ENCODE data around the gene TEX51. TPM values are rescaled to one million over a fixed set of nuclear protein-coding genes. Genes with fewer than 3 reads are reported as not detected.
A peak's percentile ranks its signal among the peaks of the same experiment; 100 is the strongest.

Gene TEX51
- total and polyA plus RNA-seq, 2 donors from 2014 or later = 2.1 TPM; not detected in 1

DNA sequence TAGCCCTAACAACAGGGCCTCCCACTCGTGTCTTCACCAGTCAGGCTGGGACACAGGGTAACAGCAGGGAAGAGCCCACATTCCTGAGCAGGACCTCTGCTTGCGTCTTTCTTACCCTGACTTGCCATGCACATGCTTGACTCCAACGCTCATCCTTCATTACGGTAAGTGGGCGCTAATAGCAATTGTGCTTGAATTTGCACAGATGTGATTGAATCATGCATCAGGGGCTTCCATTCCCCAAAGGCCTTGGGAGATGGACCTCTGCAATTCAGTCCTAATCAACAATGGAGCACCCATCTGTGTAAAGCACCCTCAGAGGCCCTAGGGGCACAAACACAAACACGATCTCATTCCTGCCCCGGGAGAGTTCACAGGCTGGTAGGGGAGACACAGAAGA, 13.5 kb downstream of the TEX51 start:
- FAIRE-seq (no peak), DNase-seq (peak in 1 of 5 donors; percentile 15)
- Histone ChIP-seq H3K4me1 (ENCODE audit: control insufficient read depth in 2 of 3, insufficient read depth in 2 of 3, low read depth in 1 of 3, low read length in 3 of 3) (no peaks in the 10 kb centered on the region), H3K27me3 (ENCODE audit: control insufficient read depth, insufficient read depth, low read length) (no peaks in the 10 kb centered on the region), H3K9ac (ENCODE audit: low read length in 3 of 3) (no peak overlapping the region), H3K27ac (ENCODE audit: low read depth in 2 of 2, low read length in 2 of 2) (no peak overlapping the region), H3K4me3 (ENCODE audit: low read length in 3 of 3) (no peak overlapping the region), H3K36me3 (ENCODE audit: control insufficient read depth in 2 of 3, insufficient read depth in 3 of 3, low read length in 3 of 3) (no peaks in the 10 kb centered on the region), H3K9me3 (ENCODE audit: control insufficient read depth in 2 of 3, insufficient read depth in 1 of 3, low read length in 3 of 3) (no peaks in the 10 kb centered on the region)
- TF ChIP-seq, protein P1, sequence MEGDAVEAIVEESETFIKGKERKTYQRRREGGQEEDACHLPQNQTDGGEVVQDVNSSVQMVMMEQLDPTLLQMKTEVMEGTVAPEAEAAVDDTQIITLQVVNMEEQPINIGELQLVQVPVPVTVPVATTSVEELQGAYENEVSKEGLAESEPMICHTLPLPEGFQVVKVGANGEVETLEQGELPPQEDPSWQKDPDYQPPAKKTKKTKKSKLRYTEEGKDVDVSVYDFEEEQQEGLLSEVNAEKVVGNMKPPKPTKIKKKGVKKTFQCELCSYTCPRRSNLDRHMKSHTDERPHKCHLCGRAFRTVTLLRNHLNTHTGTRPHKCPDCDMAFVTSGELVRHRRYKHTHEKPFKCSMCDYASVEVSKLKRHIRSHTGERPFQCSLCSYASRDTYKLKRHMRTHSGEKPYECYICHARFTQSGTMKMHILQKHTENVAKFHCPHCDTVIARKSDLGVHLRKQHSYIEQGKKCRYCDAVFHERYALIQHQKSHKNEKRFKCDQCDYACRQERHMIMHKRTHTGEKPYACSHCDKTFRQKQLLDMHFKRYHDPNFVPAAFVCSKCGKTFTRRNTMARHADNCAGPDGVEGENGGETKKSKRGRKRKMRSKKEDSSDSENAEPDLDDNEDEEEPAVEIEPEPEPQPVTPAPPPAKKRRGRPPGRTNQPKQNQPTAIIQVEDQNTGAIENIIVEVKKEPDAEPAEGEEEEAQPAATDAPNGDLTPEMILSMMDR (IDR thresholded peaks at IDR 0.05; ENCODE audit: borderline replicate concordance, extremely low read depth, insufficient read depth) = no peak
- intact Hi-C loops (cut with DNase I) = no loop called here

DNA sequence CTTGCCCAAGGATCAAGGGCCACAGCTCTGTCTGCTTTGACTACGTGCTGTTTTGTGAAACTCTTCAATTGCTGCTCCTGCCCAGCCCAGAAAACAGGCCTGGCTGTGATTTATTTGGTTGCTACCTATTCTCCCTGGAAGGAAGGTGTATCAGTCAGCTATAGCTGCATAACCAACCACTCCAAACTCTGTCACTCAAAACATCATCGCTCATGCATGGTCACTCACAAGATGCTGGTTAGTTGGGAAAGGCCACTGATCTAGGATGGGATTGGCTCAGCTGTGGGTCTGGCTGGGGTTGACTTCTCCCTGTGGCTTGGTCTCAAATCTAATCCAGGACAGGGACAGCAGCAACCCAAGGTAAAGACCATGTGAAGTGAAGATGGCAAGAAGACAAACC, 14.6 kb downstream of the TEX51 start:
- FAIRE-seq (no peak), DNase-seq (peak in 1 of 5 donors; percentile 7)
- TF ChIP-seq, protein P1 (IDR thresholded peaks at IDR 0.05; ENCODE audit: borderline replicate concordance, extremely low read depth, insufficient read depth) = no peak
- intact Hi-C loops (cut with DNase I) = no loop called here
- H3K27me3 ChIP-seq (ENCODE audit: control insufficient read depth, insufficient read depth, low read length) = no peaks in the 10 kb centered on the region
- no peak overlapping the region for H3K27ac ChIP-seq (ENCODE audit: low read depth in 2 of 2, low read length in 2 of 2)
- H3K4me3 ChIP-seq (ENCODE audit: low read length in 3 of 3) = no peak overlapping the region
- no peaks in the 10 kb centered on the region for H3K4me1 ChIP-seq (ENCODE audit: control insufficient read depth in 2 of 3, insufficient read depth in 2 of 3, low read depth in 1 of 3, low read length in 3 of 3)
- no peak overlapping the region for H3K9ac ChIP-seq (ENCODE audit: low read length in 3 of 3)
- H3K9me3 ChIP-seq (ENCODE audit: control insufficient read depth in 2 of 3, insufficient read depth in 1 of 3, low read length in 3 of 3) = no peaks in the 10 kb centered on the region
- H3K36me3 ChIP-seq (ENCODE audit: control insufficient read depth in 2 of 3, insufficient read depth in 3 of 3, low read length in 3 of 3) = no peaks in the 10 kb centered on the region

DNA sequence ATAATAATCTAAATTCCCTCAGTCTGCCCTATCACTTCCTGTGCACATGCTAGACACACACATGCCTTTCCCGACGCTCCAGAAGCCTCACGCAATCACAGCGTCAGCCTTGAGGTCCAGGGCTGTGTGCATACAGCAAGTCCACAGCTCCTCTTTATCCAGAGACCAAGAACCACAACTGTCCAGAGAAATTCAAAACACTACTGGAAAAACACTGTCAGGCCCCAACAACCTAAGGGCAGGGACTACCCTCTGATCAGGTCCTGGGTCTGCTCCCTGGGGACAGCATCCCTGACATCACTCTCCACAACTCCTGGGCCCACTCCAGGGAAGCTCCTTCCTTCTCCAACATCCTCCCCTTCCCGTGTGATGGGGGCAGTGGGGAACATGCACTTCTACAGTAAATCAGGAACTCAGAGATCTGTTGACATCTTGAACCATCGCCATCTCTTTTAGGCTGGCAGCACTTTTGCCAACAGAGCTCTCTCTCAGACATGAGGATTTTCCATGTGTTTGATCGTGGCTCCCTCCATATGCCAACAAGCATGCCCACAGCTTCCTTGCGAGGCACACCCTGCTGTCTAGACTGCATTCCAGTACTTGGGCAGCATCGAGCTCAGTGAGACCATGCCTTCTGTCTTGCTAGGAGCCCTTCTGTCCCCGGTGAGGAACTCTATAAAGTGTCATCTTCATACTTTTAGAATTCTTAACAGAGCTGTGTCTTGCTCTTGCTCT, 15.4 kb downstream of the TEX51 start:
- H3K4me3 ChIP-seq (ENCODE audit: low read length in 3 of 3) = no peak overlapping the region
- DNase-seq = no peak
- TF ChIP-seq, protein P1 (IDR thresholded peaks at IDR 0.05; ENCODE audit: borderline replicate concordance, extremely low read depth, insufficient read depth) = no peak
- H3K27me3 ChIP-seq (ENCODE audit: control insufficient read depth, insufficient read depth, low read length) = no peaks in the 10 kb centered on the region
- no peak for FAIRE-seq
- no peak overlapping the region for H3K27ac ChIP-seq (ENCODE audit: low read depth in 2 of 2, low read length in 2 of 2)
- intact Hi-C loops (cut with DNase I) = no loop called here
- no peaks in the 10 kb centered on the region for H3K36me3 ChIP-seq (ENCODE audit: control insufficient read depth in 2 of 3, insufficient read depth in 3 of 3, low read length in 3 of 3)
- H3K9me3 ChIP-seq (ENCODE audit: control insufficient read depth in 2 of 3, insufficient read depth in 1 of 3, low read length in 3 of 3) = no peaks in the 10 kb centered on the region
- H3K4me1 ChIP-seq (ENCODE audit: control insufficient read depth in 2 of 3, insufficient read depth in 2 of 3, low read depth in 1 of 3, low read length in 3 of 3) = no peaks in the 10 kb centered on the region
- no peak overlapping the region for H3K9ac ChIP-seq (ENCODE audit: low read length in 3 of 3)

All from kidney (tissue), 14 donors.